Epithelial cell of proximal tubule (primary cell): ENCODE measurements around the gene CDKN1B. TPM values are rescaled to one million over a fixed set of nuclear protein-coding genes. Genes with fewer than 3 reads are reported as not detected.

Source experiments
- DNase-seq: peaks from one replicate; pipeline ENCODE4 v3.0.0-alpha.2; 2011; ENCODE audit warnings: low read depth
- H3K4me3 ChIP-seq: 2 replicates; pipeline ENCODE4 v1.5.1; 2011; ENCODE audit warnings: low read depth, mild to moderate bottlenecking, low read length
- CTCF ChIP-seq: conservative IDR thresholded peaks from 2 replicates; pipeline ENCODE4 v1.5.1; 2012; ENCODE audit warnings: low read depth, mild to moderate bottlenecking, low read length
- total RNA-seq: library from RNA; depleted of rRNA; stranded (reverse); fragments of >200 nt; gene quantifications from 2 replicates; pipeline ENCODE4 v1.2.3, GENCODE V29; 2015

CDKN1B gene
- total RNA-seq, 1 donor from 2014 or later: 14.3 TPM

- no peak for TF ChIP-seq CTCF
- no peak for DNase-seq
- H3K4me3 ChIP-seq: no peak overlapping the region
These were observed 16.9 kb upstream of the CDKN1B start for GRCh38 chr12:12700254-12700653.

GRCh38 chr12:12701457-12701856, 15.7 kb upstream of the CDKN1B start:
- DNase-seq: no peak

GRCh38 chr12:12704593-12705230, 12.5 kb upstream of the CDKN1B start:
- TF ChIP-seq CTCF: peak; percentile 100
- no peak for DNase-seq
- H3K4me3 ChIP-seq: no peak overlapping the region

More at GRCh38 chr12:12701457-12701856, 15.7 kb upstream of the CDKN1B start:
- no peak overlapping the region for H3K4me3 ChIP-seq
- TF ChIP-seq CTCF: no peak

DNA sequence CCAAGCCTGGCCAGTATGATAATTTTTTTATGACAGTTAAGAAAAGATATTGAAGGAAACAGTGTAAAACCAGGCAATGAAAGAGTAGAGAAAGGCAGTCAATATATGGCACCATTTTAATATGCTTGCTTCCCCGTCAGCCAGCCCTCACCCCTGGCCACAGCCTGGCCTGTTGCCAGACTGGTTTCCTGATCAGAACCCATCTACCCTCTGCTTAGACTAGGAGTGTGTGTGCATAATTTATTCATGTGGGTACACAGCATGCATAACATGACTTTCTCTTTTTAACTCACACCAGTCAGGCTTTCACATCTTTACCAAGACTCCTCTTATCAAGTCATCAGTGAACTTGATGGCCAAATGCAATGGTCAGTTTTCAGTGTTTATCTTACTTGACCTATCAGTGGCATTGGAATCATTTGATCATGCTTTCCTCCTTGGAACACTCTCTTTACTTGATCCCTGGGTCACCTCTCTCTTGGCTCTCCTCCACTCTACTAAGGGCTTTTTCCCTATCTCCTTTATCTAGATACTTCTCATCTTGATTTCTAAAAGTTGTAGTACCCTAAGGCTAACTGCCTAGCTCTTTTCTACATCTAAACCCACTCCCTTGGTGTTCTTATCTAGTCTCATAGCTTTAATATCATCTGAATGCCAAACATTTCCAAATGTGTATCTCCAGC, 11.2 kb upstream of the CDKN1B start:
- no peak overlapping the region for H3K4me3 ChIP-seq
- TF ChIP-seq CTCF: no peak
- DNase-seq: no peak

DNA sequence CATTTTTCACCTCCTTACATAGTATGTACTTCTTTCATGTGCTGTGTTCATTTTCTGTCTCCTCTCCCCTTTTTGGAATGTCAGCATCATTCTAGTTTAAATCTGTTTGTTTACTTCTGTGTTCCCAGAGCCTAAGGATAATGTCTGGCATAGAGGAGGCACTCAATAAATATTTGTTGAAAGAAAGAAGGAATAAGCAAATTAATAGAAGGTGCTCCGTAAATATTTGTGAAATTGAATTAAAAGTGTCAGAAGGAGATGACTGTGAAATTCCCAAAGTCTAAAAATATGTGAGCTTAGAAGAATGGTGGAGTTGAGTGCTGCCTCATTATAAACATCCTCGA, 3.3 kb upstream of the CDKN1B start:
- no peak for DNase-seq
- H3K4me3 ChIP-seq: peak overlapping the region; percentile 57
- TF ChIP-seq CTCF: no peak

DNA sequence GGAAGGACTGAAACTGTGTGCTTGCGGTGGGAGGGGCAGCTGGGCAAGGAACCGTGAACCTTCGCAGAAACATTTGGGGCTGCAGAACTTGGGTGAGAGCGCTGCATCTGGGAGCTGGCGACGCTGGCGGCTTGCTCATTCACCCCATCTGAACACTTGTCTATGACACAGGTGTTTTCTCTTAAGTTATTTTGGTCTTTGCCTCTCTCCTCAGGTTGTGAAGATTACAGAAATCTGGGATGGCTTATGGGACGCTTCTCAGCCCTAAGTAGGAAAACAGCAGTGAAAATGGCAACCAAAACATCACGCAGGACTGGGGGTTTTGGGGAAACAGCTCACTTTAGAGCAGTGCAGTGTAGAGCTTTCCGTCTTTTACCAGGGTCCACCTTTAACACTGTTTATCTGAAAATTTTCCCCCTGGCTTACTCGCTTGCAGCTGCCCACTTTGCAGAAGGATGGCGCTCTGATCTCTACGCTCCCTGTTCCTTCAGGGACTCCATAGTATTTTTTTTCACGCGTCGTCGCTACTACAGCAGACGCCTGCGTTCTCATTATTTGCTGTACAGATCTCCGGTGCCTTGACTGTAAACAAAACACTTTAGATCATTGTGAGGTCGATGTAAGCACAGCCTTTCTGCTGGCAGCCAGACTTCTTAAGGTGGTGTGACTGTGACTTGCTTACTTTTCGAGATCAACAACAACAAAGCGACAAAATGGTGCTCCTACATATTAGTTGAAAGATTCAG, 2.7 kb upstream of the CDKN1B start:
- peak overlapping the region; percentile 57 for H3K4me3 ChIP-seq
- DNase-seq: no peak
- peak; percentile 51 for TF ChIP-seq CTCF

GRCh38 chr12:12715128-12715458, 2.1 kb upstream of the CDKN1B start:
- H3K4me3 ChIP-seq: no peak overlapping the region
- DNase-seq: no peak
- no peak for TF ChIP-seq CTCF
